CD4-positive, alpha-beta memory T cell (primary cell): ENCODE results near the gene NOS2. TPM values are rescaled to one million over a fixed set of nuclear protein-coding genes. Genes with fewer than 3 reads are reported as not detected.

Experiments
- CTCF ChIA-PET: fragments of 350-600 bp; sonication (Branson Sonifier 250); formaldehyde crosslinking; loops from one replicate; lab custom pipeline; 2021; ENCODE audit warnings: inconsistent platforms; ENCODE audit not compliant: partially characterized antibody; lab: Charles Lee
- POLR2A ChIA-PET: fragments of 350-600 bp; sonication (Branson Sonifier 250); formaldehyde crosslinking; loops from one replicate; lab custom pipeline; 2021; ENCODE audit not compliant: partially characterized antibody; lab: Charles Lee
- DNase-seq, 5 donors: peaks; one replicate each; pipeline versions ENCODE4 v3.0.0 to v3.0.0-alpha.2; 2020 to 2022; ENCODE audit warnings: mixed read lengths in 1 of 5
- H3K27ac ChIP-seq: one replicate; pipeline ENCODE4 v1.7.0; 2013; ENCODE audit warnings: low read depth, low read length
- H3K27me3 ChIP-seq: 2 replicates; pipeline ENCODE4 v1.7.0; 2013; ENCODE audit warnings: mild to moderate bottlenecking, low read length, moderate library complexity; ENCODE audit not compliant: insufficient read depth
- H3K36me3 ChIP-seq: 2 replicates; pipeline ENCODE4 v1.7.0; 2013; ENCODE audit warnings: mild to moderate bottlenecking, low read length, moderate library complexity; ENCODE audit not compliant: insufficient read depth
- H3K4me1 ChIP-seq: 2 replicates; pipeline ENCODE4 v1.7.0; 2013; ENCODE audit warnings: mild to moderate bottlenecking, low read length, moderate library complexity; ENCODE audit not compliant: insufficient read depth
- H3K4me3 ChIP-seq, 2 donors: one replicate each; pipeline ENCODE4 v1.7.0; 2013; ENCODE audit warnings: low read length in 2 of 2, mild to moderate bottlenecking in 1 of 2
- H3K9me3 ChIP-seq, 2 donors: one replicate each; pipeline ENCODE4 v1.7.0; 2013; ENCODE audit warnings: low read length in 2 of 2, control low read depth in 1 of 2; ENCODE audit not compliant: control insufficient read depth in 1 of 2
- H3K27ac Mint-ChIP-seq, 7 donors: one replicate each; pipeline ENCODE4 v1.8.0; 2020 to 2021; ENCODE audit warnings: mixed read lengths in 7 of 7, mild to moderate bottlenecking in 6 of 7, inconsistent platforms in 3 of 7, moderate library complexity in 3 of 7
- H3K27me3 Mint-ChIP-seq, 2 donors: one replicate each; pipeline ENCODE4 v1.8.0; 2020 to 2021; ENCODE audit warnings: mixed read lengths in 2 of 2
- H3K36me3 Mint-ChIP-seq, 2 donors: one replicate each; pipeline ENCODE4 v1.8.0; 2020 to 2021; ENCODE audit warnings: mixed read lengths in 2 of 2, inconsistent platforms in 1 of 2, mild to moderate bottlenecking in 1 of 2
- H3K4me1 Mint-ChIP-seq, 4 donors: one replicate each; pipeline ENCODE4 v1.8.0; 2020 to 2021; ENCODE audit warnings: mixed read lengths in 4 of 4, mild to moderate bottlenecking in 1 of 4
- H3K4me3 Mint-ChIP-seq, 8 donors: one replicate each; pipeline ENCODE4 v1.8.0; 2020 to 2021; ENCODE audit warnings: mixed read lengths in 8 of 8, mild to moderate bottlenecking in 7 of 8, moderate library complexity in 6 of 8, inconsistent platforms in 3 of 8
- H3K9me3 Mint-ChIP-seq, 8 donors: one replicate each; pipeline ENCODE4 v1.8.0; 2020 to 2021; ENCODE audit warnings: mixed read lengths in 8 of 8, mild to moderate bottlenecking in 5 of 8, inconsistent platforms in 3 of 8, moderate library complexity in 1 of 8
- intact Hi-C: fragments of 100-400 bp; cut with micrococcal nuclease; formaldehyde crosslinking; loops from one replicate; pipeline ENCODE4 v1.15.1; 2023
- polyA plus RNA-seq, 2 donors: library from polyadenylated mRNA; unstranded; fragments of 300-500 nt; fragmentation: Illumina TruSeq; gene quantifications; one replicate each; pipeline ENCODE4 v1.2.3, GENCODE V29; 2021
- total RNA-seq, 2 experiments: library from RNA; stranded (reverse); gene quantifications; one replicate each; pipeline ENCODE4 v1.2.3, GENCODE V29; 2021

The NOS2 gene
- total and polyA plus RNA-seq, 4 experiments from 2014 or later, result 0.09 to 0.14 (median 0.11) TPM; not detected in 1

DNA sequence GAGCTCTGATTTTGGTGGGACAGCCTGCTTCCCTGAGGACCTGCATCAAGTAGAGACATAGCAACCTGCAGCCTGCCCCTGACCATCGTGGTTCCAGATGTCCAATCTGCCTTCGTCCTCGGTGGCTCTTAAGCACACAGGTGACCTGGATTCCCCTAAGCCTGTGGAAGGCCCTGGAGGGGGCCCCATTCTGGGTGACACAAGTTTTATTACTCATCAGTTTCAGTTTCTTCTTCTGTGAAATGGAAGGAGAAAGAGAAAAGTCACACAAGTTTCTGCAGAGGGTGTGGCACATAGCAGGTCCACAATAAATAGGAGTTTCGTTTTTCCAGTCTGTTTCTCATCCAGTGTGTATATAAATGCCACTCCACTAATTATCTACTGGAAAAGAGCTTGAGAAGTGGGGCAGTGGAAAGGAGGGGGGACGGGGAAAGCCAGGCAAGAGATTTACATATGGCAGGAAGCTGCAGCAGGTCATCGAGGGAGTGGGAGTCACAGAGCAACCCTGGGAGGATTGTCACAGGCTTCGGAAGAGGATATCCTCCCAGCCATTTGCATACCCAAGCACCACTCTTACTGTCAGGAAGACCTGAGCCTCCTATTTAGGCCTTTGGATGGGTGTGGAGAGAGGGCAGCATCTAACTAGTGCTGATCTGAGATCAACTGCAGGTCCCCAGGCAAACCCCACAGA lies 10.0 kb upstream of the NOS2 start:
- H3K36me3 Mint-ChIP-seq, result peaks cover 0 to 2% of the 10 kb centered on the region in 2 donors
- Histone ChIP-seq H3K36me3 (no peaks in the 10 kb centered on the region), H3K9me3 (no peaks in the 10 kb centered on the region), H3K4me3 (no peak overlapping the region), H3K4me1 (peaks cover 39% of the 10 kb centered on the region), H3K27me3 (no peaks in the 10 kb centered on the region), H3K27ac (no peak overlapping the region)
- ChIA-PET POLR2A (interaction anchor here (0.5 to 1.6 kb wide), 2 partner anchors 83 to 249 kb away, joined by 3 to 6 read pairs; partner anchors contain the start of gene LYRM9), CTCF (interaction anchor here (1.5 to 11.4 kb wide), 3 partner anchors 11 to 83 kb away, joined by 3 to 292 read pairs (median 5); partner anchors contain the start of genes LYRM9 and NOS2)
- no peak for DNase-seq
- peaks cover 0 to 2% of the 10 kb centered on the region in 2 donors for H3K27me3 Mint-ChIP-seq
- peak overlapping the region in 6 of 7 donors; percentile 13 to 57 (median 38) for H3K27ac Mint-ChIP-seq
- H3K4me3 Mint-ChIP-seq, result peak overlapping the region in 5 of 8 donors; percentile 6 to 49 (median 35)
- H3K4me1 Mint-ChIP-seq, result peaks cover 20 to 46% (median 36%) of the 10 kb centered on the region in 4 donors
- intact Hi-C loops, result no loop called here
- H3K9me3 Mint-ChIP-seq, result no peaks in the 10 kb centered on the region

- Histone ChIP-seq H3K27me3 (no peaks in the 10 kb centered on the region), H3K9me3 (no peaks in the 10 kb centered on the region), H3K4me1 (peaks cover 39% of the 10 kb centered on the region), H3K4me3 (no peak overlapping the region), H3K36me3 (no peaks in the 10 kb centered on the region), H3K27ac (no peak overlapping the region)
- H3K27ac Mint-ChIP-seq, result peak overlapping the region in 6 of 7 donors; percentile 19 to 89 (median 62)
- H3K4me3 Mint-ChIP-seq, result peak overlapping the region in 1 of 8 donors; percentile 52
- H3K9me3 Mint-ChIP-seq, result no peaks in the 10 kb centered on the region
- peaks cover 21 to 47% (median 38%) of the 10 kb centered on the region in 4 donors for H3K4me1 Mint-ChIP-seq
- CTCF ChIA-PET, result interaction anchor here (1.5 to 11.4 kb wide), 4 partner anchors 10 to 84 kb away, joined by 3 to 292 read pairs (median 139); partner anchors contain the start of genes LYRM9 and NOS2
- POLR2A ChIA-PET, result interaction anchor here (1.6 to 6.7 kb wide), 2 partner anchors 84 kb away, joined by 6 to 153 read pairs; partner anchors contain the start of gene LYRM9
- peaks cover 0 to 2% of the 10 kb centered on the region in 2 donors for H3K36me3 Mint-ChIP-seq
- DNase-seq, result no peak
- H3K27me3 Mint-ChIP-seq, result peaks cover 0 to 2% of the 10 kb centered on the region in 2 donors
- intact Hi-C loops, result loop anchor here (2.0 kb wide), 1 partner anchor 231 kb away; no protein-coding TSS in a partner anchor
Observed at GRCh38 chr17:27809555-27809954, 9.2 kb upstream of the NOS2 start.

- CTCF ChIA-PET, result interaction anchor here (1.0 to 11.4 kb wide), 6 partner anchors 10 to 442 kb away, joined by 3 to 292 read pairs (median 40); partner anchors contain the start of gene LYRM9
- peaks cover 0 to 2% of the 10 kb centered on the region in 2 donors for H3K36me3 Mint-ChIP-seq
- no peak for DNase-seq
Observed at GRCh38 chr17:27808628-27809027, 8.3 kb upstream of the NOS2 start.

DNA sequence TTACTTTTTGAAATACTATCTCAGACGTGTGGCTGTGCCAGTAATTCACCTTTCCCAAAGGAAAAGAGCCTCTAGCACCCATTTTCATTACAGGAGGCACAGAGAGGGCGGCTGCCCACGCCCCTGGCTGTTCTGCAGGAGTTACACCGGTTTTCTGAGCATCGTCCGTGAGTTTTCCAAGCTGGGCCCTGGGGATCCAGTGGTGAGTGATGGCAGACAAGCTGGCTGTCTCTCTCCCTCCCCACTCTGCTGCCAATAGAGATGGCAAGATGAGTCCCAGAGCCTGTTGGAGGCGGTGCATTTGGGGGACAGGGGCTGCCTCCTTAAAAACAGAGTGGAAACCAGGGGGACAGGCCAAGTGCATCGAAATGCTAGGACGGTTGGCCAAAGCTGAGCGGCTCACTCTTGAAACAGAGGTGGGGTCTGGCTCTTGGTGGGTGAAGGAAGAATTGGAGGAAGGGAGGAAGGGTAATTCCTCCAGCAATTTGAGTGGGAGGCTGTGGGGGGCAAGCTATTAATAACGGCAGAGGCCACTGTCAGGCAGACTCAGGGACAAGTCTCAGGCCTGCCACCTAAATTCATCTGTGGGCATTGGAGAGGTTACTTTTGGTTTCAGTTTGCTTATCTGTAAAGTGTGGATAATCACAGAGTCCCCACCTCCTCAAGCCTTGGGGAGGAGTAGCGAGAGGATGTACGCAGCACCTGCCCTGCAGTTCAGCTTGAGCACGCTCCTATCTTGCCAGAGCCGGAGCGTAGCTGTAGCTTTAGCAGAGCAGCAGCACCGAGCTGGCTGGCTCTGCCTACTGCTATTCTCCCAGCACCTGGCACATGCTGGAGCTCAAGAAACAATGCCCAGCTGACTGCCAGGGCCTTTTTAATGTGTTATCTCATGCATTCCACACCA lies 7.5 kb upstream of the NOS2 start:
- peak overlapping the region in 1 of 2 donors; percentile 44 for H3K4me3 ChIP-seq
- no peaks in the 10 kb centered on the region for H3K36me3 ChIP-seq
- peaks cover 39% of the 10 kb centered on the region for H3K4me1 ChIP-seq
- no peaks in the 10 kb centered on the region for H3K27me3 ChIP-seq
- no peaks in the 10 kb centered on the region for H3K9me3 ChIP-seq
- Mint-ChIP-seq H3K27ac (peak overlapping the region; percentile 89 to 99 (median 97)), H3K36me3 (peaks cover 0 to 2% of the 10 kb centered on the region in 2 donors), H3K4me1 (peaks cover 21 to 47% (median 38%) of the 10 kb centered on the region in 4 donors), H3K9me3 (no peaks in the 10 kb centered on the region), H3K4me3 (peak overlapping the region; percentile 74 to 95 (median 87)), H3K27me3 (no peaks in the 10 kb centered on the region)
- DNase-seq, result peak; percentile 71 to 81 (median 76)
- intact Hi-C loops, result loop anchor here (2.0 kb wide), 1 partner anchor 233 kb away; no protein-coding TSS in a partner anchor
- POLR2A ChIA-PET, result interaction anchor here (0.8 to 6.7 kb wide), 9 partner anchors 39 to 577 kb away, joined by 3 to 153 read pairs (median 5); partner anchors contain the start of genes LYRM9 and POLDIP2
- H3K27ac ChIP-seq, result peak overlapping the region; percentile 61
- CTCF ChIA-PET, result interaction anchor here (0.8 to 11.4 kb wide), 12 partner anchors 10 to 527 kb away, joined by 3 to 292 read pairs (median 4); partner anchors contain the start of genes IFT20, LYRM9, TNFAIP1 and WSB1

More at GRCh38 chr17:27808628-27809027, 8.3 kb upstream of the NOS2 start:
- POLR2A ChIA-PET, result interaction anchor here (0.8 to 6.7 kb wide), 9 partner anchors 38 to 576 kb away, joined by 3 to 153 read pairs (median 5); partner anchors contain the start of genes LYRM9 and POLDIP2
- Histone ChIP-seq H3K4me1 (peaks cover 39% of the 10 kb centered on the region), H3K27me3 (no peaks in the 10 kb centered on the region), H3K4me3 (peak overlapping the region in 1 of 2 donors; percentile 32), H3K9me3 (no peaks in the 10 kb centered on the region), H3K36me3 (no peaks in the 10 kb centered on the region), H3K27ac (peak overlapping the region; percentile 61)
- no peaks in the 10 kb centered on the region for H3K27me3 Mint-ChIP-seq
- H3K27ac Mint-ChIP-seq, result peak overlapping the region; percentile 89 to 99 (median 97)
- H3K9me3 Mint-ChIP-seq, result no peaks in the 10 kb centered on the region
- H3K4me3 Mint-ChIP-seq, result peak overlapping the region in 6 of 8 donors; percentile 83 to 95 (median 88)
- H3K4me1 Mint-ChIP-seq, result peaks cover 21 to 47% (median 38%) of the 10 kb centered on the region in 4 donors
- intact Hi-C loops, result loop anchor here (2.0 kb wide), 1 partner anchor 232 kb away; no protein-coding TSS in a partner anchor

DNA sequence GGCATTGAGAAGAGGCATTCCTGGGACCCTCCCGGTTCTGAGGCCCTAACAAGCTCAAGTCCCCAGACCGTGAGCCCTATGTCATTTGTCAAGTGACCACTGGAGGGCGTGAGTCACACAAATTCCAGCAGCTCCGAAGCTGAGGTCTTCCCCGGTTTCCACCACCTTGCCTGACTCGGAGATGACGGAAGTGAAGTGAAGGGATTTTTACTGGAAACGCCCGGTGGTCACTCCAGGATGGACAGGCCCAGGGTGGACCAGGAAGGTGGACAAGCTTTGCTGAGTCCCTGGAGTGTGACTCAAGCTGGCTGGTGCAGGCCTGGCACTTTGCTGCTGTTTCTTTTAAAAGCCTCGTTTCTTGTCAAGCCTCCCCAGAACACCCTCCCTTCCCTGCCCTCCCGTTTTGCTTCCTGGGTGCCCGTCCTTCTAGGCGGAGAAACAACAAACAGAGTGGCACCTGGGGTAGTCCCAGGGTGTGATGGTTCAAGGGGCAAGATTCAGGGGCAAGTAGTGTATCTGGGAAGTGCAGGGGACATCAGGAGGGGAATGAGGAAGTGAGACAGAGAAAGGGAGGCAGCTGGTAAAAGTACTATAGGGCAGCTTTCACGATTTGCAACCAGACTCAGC lies 5.3 kb upstream of the NOS2 start:
- ChIA-PET POLR2A (interaction anchor here (0.8 to 6.7 kb wide), 9 partner anchors 40 to 551 kb away, joined by 3 to 153 read pairs (median 4); partner anchors contain the start of genes IFT20, LYRM9, NLK and POLDIP2), CTCF (interaction anchor here (0.7 to 11.4 kb wide), 40 partner anchors 8 to 734 kb away, joined by 3 to 292 read pairs (median 5); partner anchors contain the start of gene LYRM9)
- H3K4me1 ChIP-seq, result peaks cover 36% of the 10 kb centered on the region
- Mint-ChIP-seq H3K4me3 (peak overlapping the region; percentile 82 to 94 (median 86)), H3K27me3 (no peaks in the 10 kb centered on the region), H3K9me3 (no peaks in the 10 kb centered on the region), H3K36me3 (peaks cover 0 to 2% of the 10 kb centered on the region in 2 donors), H3K27ac (peak overlapping the region; percentile 87 to 98 (median 93)), H3K4me1 (peaks cover 21 to 46% (median 37%) of the 10 kb centered on the region in 4 donors)
- intact Hi-C loops, result loop anchor here (1.0 to 2.0 kb wide), 3 partner anchors 75 to 611 kb away; partner anchors contain the start of gene LYRM9
- peak overlapping the region; percentile 5 to 63 for H3K4me3 ChIP-seq
- no peaks in the 10 kb centered on the region for H3K36me3 ChIP-seq
- DNase-seq, result peak; percentile 80 to 84 (median 82)
- H3K27ac ChIP-seq, result peak overlapping the region; percentile 56
- H3K9me3 ChIP-seq, result no peaks in the 10 kb centered on the region
- no peaks in the 10 kb centered on the region for H3K27me3 ChIP-seq
